Liver (tissue), 3 donors: ENCODE data around the gene GRIN1.

Experiments used
- FOXA1 ChIP-seq: IDR thresholded peaks from 2 replicates; pipeline ENCODE4 v1.6.1; 2016; ENCODE audit warnings: antibody characterized with exemption
- RAD21 ChIP-seq, 2 donors: IDR thresholded peaks; 2 replicates each; pipeline ENCODE4 v1.6.1; 2016; ENCODE audit warnings: antibody characterized with exemption in 2 of 2, mild to moderate bottlenecking in 2 of 2
- SP1 ChIP-seq: IDR thresholded peaks from 2 replicates; pipeline ENCODE4 v1.6.1; 2018; ENCODE audit warnings: antibody characterized with exemption, mild to moderate bottlenecking
- TAF1 ChIP-seq: conservative IDR thresholded peaks from 2 replicates; pipeline ENCODE4 v1.6.1; 2016; ENCODE audit warnings: antibody characterized with exemption, mild to moderate bottlenecking
- TF ChIP-seq, protein P1 (sequence below): fragments of 150-350 bp; IDR thresholded peaks from 2 replicates; pipeline ENCODE4 v1.5.1; 2017; ENCODE audit warnings: improper control_type of control experiment, low read depth, low read length; ENCODE audit not compliant: missing input control
- TF ChIP-seq, protein P2 (sequence below): IDR thresholded peaks from 2 replicates; pipeline ENCODE4 v1.6.1; 2016; ENCODE audit warnings: antibody characterized with exemption
- TF ChIP-seq, protein P3 (sequence below): IDR thresholded peaks from 2 replicates; pipeline ENCODE4 v1.6.1; 2016; ENCODE audit warnings: antibody characterized with exemption
- donor health status: healthy.
- donor health status: healthy.

DNA sequence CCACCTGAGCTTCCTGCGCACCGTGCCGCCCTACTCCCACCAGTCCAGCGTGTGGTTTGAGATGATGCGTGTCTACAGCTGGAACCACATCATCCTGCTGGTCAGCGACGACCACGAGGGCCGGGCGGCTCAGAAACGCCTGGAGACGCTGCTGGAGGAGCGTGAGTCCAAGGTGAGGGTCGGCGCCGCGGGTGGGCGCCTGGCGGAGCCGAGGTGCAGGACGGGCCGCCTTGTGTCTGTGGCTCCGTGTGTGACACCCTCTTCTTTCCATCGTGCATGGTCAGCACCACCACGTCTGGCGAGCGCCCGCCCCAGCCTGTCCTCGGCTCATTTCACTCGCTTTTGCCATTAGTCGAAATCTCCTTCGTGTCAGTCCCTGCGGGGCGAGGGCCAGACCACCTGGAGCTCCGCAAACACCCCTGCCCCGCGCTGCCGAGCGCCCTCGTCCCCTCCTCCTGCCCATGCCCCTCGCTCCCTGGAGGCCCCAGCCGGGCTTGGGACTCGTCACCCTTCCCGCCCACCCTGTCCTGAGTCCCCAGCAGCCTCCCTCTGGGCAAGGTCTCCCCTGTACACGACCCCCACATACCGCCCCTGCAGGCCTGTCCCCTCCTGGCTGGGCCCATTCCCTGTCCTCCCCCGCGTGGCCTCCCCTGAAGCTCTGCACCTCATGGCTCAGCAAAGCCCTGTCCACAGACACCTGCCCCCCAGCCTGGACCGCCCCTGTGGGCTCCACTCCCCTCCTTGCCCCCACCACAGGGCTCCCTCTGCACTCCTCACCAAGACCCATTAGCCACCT lies 7.0 kb downstream of the GRIN1 start:
- TF ChIP-seq, protein P1, sequence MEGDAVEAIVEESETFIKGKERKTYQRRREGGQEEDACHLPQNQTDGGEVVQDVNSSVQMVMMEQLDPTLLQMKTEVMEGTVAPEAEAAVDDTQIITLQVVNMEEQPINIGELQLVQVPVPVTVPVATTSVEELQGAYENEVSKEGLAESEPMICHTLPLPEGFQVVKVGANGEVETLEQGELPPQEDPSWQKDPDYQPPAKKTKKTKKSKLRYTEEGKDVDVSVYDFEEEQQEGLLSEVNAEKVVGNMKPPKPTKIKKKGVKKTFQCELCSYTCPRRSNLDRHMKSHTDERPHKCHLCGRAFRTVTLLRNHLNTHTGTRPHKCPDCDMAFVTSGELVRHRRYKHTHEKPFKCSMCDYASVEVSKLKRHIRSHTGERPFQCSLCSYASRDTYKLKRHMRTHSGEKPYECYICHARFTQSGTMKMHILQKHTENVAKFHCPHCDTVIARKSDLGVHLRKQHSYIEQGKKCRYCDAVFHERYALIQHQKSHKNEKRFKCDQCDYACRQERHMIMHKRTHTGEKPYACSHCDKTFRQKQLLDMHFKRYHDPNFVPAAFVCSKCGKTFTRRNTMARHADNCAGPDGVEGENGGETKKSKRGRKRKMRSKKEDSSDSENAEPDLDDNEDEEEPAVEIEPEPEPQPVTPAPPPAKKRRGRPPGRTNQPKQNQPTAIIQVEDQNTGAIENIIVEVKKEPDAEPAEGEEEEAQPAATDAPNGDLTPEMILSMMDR = no peak
- TF ChIP-seq, protein P2, sequence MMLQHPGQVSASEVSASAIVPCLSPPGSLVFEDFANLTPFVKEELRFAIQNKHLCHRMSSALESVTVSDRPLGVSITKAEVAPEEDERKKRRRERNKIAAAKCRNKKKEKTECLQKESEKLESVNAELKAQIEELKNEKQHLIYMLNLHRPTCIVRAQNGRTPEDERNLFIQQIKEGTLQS = no peak
- TF ChIP-seq FOXA1 = no peak
- no peak for TF ChIP-seq SP1
- TF ChIP-seq TAF1 = no peak
- TF ChIP-seq RAD21 (IDR thresholded peaks at IDR 0.05) = no peak
- TF ChIP-seq, protein P3, sequence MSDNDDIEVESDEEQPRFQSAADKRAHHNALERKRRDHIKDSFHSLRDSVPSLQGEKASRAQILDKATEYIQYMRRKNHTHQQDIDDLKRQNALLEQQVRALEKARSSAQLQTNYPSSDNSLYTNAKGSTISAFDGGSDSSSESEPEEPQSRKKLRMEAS = no peak
